DMS 273 (cell line): ENCODE measurements around the gene EGF.

Experiments
- DNase-seq: peaks from one replicate; lab custom pipeline; 2025; ENCODE audit not compliant: unreplicated experiment; lab: John Stamatoyannopoulos, UW

The EGF gene

GRCh38 chr4:109990261-109991257 is 77.9 kb downstream of the EGF start:
- DNase-seq, result no peak

GRCh38 chr4:109993116-109993515 is 80.4 kb downstream of the EGF start:
- no peak for DNase-seq

- no peak for DNase-seq
These were observed 81.7 kb downstream of the EGF start for GRCh38 chr4:109994415-109994827.

DNA sequence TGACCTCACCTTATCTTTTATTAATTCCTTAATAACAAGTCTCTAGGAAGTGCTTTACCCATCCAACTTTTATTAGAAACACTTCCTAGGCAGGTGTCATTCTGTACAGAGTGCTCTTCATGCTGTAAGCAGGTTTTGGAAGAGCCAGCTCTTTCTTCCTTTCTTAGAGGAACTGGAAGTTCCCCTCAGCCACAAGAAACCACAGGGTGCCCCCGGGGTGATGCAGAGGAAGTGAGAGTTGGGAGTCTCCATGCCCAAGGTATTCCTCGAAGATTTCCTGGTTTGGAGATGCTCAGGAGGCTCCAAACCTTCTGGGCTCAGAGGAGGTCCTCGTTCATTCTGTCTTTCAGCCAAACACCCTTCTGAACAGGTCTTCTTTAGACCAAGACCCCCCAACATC is 83.8 kb downstream of the EGF start:
- DNase-seq, result no peak

- peak; percentile 72 for DNase-seq
These were observed 86.3 kb downstream of the EGF start for GRCh38 chr4:109998867-109999584.

GRCh38 chr4:109999585-109999912 is 86.9 kb downstream of the EGF start:
- no peak for DNase-seq

DNA sequence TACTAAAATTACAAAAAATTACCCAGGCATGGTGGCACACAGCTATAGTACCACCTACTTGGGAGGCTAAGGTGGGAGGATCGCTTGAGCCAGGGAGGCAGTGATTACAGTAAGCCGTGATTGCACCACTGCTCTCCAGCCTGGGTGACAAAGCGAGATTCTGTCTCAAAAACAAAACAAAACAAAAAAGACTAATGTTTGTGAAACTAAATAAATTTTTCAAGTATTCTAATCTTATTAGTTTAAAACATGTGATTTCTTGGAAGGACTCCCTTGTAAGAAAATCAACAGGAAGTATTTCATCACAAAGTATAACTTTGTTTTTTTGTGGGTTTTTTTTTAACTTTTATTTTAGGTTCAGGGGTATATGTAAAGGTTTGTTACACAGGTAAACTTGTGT is 89.6 kb downstream of the EGF start:
- DNase-seq, result no peak

DNA sequence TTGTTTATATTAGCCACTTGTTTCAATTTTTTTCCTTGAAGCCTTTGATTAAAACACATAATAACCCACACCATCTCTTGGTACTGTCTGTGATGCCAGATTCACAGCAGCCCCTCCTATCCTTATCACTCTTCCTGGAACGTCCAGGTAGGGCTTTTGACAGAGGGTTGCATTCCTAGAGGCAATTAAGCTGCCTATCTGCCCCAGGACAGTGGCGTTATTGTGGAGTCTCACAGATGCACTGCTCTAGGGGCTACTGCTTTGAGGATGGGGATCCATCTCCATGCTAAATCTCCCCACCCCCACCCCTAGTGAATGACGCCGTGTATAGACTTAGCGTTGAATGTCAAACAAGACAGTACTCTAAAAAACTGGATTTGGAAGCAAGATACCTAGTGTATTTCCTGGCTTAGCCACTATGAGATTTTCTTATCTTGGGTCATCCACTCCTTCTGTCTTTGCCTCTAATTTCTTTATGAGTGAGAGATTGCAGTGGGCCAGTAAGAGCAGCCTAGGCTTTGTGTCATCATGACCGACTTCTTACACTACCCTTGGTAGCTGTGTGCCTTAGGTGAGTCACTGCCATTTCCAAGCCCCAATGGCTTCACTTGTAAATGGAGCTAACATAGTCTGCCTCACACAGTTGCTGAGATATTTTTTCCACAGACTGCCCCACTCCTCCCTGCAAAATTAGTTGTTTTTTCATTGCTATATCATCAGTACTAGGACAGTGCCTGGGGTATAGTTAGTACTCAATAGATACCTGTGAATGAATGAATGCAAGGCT is 90.9 kb downstream of the EGF start:
- DNase-seq, result no peak

GRCh38 chr4:110004556-110004955 is 91.9 kb downstream of the EGF start:
- DNase-seq, result no peak

GRCh38 chr4:110005461-110006056 is 92.9 kb downstream of the EGF start:
- peak; percentile 70 for DNase-seq

DNA sequence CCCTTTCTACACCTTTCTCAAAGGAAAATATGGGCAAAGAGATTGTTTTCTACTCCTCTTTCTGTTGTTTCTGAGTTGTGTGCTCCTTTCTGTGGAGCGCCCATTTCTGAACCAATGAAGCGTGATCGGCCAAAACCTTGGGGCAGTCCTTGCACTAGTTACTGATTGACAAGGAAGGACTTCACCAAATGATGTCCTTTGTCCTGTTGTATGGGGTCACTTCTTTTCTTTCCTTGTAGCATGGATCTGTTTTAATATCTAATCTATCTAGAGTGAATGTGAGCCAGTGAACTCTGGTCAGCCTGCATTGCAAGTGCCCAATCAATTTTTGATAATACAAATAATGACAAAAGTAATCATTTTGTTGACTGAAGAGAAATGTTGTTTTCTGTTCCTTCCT is 94.5 kb downstream of the EGF start:
- DNase-seq, result no peak

GRCh38 chr4:110008540-110008939 is 95.9 kb downstream of the EGF start:
- no peak for DNase-seq

GRCh38 chr4:110009550-110009949 is 96.9 kb downstream of the EGF start:
- DNase-seq, result no peak

DNA sequence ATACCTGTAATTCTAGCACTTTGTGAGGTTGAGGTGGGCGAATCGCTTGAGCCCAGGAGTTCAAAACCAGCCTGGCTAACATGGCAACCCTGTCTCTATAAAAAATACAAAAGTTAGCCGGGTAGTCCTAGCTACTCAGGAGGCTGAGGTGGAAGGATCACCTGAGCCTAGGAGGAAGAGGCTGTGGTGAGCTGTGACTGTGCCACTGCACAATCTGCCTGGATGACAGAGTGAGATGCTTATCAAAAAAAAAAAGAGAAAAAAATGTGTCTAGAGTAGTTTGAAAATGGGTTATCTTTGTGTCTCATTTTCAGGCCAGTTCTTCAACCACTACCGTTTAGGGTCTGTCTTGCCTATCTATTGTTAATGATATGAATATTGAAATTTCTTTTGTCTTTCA is 98.1 kb downstream of the EGF start:
- DNase-seq, result no peak

DNA sequence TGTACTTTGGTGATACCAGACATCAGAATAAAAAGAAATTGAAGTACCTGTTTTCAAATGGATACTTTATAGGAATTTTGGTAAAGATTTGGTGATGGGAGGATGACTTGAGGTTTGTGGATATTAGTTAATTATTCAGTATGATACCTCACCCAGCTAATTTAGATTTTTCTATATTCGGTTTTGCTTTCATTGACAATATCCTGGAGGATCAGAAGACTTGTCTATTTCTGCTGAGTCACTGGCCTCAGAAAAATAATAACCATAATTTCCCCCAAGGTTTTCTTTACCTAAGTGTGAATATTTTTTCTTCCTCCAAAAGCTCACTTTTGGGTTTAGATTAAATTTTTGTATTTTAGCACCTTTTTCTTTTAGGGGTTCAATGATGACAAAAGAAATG is 100.2 kb downstream of the EGF start:
- DNase-seq, result no peak

GRCh38 chr4:110014233-110014632 is 101.5 kb downstream of the EGF start:
- no peak for DNase-seq

GRCh38 chr4:110019153-110019552 is 106.5 kb downstream of the EGF start:
- DNase-seq, result no peak

DNA sequence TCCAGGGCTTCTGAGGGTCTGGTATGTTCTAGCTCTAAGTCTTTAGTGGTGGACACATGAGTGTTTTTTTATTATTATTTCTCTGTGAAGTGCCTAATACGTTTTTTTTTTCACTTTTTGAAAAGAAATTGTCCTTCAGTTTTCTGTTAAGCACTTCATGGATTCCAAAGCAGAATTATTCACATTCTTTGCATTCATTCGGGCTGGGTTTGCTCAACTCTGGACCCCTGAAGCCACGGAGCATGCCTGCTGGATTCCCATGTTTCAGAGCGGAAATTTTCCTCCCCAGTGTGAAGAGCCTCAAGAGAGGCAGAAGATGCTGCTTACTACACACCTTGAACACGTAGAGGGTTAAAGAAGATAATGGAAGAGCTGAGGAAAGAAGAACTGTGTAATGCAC is 107.5 kb downstream of the EGF start:
- DNase-seq, result no peak

DNA sequence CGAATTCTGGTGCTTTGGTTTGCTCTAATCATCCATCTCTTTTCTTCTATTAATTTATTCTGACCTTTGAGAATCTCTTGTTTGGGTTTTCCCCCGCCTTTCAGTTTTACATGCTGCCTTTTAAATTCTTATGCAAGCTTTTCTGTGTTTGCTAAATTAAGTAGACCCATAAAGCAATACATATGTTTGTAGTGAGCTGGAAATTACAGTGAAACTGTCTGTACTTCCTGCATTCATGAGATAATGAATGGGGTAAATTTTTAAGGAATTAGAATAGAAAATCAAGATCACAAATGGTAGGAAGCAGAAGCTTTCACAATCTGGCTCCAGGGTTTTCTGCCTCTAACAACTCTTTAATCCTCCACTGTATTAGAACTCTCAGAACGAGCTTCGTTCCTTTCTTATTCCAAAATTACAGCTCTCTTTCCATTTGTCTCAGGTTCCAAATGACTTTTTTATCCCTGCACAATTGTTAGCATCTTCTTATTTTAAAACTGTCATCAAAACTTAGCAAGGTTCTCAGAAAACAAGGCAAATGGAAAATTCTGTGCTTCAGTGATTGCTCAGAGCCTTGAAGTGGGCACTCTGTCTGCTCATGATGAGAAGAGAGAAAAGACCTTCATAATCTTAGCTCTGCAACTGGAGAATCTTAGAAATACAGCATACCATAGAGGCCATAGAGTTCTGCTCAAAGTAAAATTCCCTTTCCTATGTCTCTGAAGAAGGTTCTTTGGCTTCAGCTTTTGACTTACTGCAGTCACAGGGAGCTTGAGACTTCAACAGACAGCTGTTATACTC is 108.2 kb downstream of the EGF start:
- no peak for DNase-seq

DNA sequence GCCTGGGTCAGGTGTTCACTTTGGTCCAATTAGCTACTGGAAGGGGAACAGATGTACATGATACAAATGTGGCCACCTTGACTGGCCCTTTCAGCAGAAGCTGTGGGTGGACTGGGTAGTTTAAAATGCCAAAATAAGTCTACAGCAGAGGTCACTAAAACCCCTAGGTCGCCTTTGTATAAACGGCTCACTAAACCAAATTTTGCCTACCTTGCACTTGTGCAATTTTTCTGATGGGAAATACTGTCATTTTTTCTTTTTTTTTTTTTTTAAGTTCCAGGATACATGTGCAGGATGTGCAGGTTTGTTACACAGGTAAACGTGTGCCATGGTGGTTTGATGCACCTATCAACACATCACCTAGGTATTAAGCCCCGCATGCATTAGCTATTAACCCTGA is 109.8 kb downstream of the EGF start:
- DNase-seq, result no peak
